Stimulated activated CD4-positive, alpha-beta T cell treated with anti-CD3 and anti-CD28 coated beads, Interleukin-12 subunit alpha, Interleukin-12 subunit beta, amount 100 ng/mL, for 4 hours (primary cell): ENCODE results near the gene PLIN1.
A peak's percentile ranks its signal among the peaks of the same experiment; 100 is the strongest.

ENCODE experiments used
- DNase-seq: peaks from one replicate; pipeline ENCODE4 v3.0.0-alpha.2; 2020

Gene PLIN1

DNA sequence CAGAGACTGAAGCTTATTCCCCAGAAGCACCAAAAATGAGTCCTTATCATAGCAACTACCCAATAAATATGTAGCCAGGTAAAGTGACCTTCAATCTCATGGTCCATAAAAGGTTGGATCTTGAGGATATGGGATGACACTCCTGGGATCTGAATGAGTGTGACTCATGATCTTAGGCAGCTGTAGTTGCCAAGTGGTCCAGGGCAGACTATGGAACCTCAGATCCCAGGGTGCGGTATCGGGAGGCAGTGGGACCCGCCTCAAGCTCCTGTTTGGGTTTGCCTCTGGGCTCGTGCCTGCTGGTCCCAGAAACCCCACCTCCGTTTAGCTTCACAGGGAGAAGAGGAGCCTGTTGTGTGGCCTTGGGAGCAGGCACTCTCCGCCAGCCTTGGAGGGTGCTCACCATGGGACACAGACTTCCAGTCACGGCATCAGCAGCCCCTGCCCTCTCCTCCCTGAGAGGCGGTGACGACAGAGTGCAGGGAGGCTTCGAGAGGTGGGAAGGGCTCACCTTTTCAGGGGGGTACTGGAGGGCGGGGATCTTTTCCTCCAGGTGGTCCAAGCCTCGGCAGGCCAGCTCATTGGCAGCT lies 8.1 kb downstream of the PLIN1 start:
- DNase-seq: no peak

DNA sequence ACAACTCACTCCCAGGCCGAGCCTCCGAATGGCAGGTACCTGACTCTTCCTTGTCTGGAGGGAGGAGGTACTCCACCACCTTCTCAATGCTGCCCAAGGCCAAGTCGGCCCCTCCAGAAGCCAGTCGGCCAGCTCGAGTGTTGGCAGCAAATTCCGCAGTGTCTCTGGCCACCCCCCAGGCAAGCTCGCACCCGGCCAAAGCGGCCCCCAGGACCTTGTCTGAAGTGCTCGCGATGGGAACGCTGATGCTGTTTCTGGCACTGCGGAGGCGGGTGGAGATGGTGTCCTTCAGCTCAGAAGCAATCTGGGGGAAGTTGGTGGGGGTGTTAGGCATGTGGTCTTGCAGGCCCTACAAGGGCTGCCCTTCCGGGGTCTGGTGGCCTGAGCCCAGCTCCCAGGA lies 9.2 kb downstream of the PLIN1 start:
- DNase-seq: no peak

DNA sequence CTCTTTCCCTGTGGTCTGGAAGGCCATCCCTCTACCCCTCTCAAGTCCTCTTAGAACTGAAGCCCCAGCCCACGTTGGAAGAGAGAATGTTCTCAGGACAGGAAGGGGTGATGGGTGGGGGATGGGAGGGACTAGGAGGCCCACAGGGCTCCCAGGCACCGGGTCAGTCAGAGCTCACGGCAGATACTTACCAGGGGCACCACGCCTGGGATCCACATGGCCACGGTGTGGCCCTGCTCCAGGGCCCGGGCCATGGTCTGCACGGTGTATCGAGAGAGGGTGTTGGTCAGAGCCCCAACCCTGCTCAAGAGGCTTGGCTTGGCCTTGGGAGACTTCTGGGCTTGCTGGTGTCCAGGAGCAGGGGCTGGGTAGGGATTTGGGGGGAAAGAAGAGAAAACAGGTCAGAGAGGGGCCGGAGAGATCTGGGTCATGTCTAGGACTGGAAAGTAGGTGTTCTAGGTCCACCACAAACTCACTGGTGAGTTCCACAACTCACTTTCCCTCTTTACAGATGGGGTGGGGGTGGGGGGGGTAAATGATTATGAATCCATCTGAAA lies 9.8 kb downstream of the PLIN1 start:
- DNase-seq: no peak

DNA sequence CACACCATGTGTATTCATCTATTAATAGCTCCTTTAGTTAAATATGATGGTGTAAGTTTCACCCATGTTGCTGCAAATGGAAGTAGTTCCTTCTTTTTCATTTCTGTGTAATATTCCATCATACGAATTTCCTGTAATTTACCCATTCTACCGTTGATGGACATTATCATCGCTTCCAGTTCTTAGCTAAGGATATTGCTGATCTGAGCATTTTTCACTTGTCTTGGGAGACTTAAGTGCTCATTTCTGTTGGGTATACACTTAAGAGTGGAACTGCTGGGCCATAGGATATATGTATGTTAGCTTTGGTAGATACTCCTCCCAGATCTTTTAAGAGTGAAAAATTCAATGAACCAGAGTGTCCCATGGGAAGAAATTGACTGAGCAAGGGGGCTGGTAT lies 11.0 kb downstream of the PLIN1 start:
- DNase-seq: no peak

DNA sequence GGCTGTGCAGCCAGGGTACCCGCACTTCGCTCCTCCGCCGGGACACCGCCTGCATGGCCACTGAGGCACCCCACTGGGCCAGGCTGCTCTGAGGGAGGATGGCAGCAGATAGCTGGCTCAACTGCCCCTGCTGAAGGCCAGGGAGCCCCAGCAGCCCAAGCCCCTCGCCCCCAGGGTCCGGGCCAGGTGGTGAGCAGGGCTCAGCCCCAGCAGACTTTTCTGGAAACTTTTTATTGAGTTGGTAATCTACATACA lies 11.5 kb downstream of the PLIN1 start:
- no peak for DNase-seq

DNA sequence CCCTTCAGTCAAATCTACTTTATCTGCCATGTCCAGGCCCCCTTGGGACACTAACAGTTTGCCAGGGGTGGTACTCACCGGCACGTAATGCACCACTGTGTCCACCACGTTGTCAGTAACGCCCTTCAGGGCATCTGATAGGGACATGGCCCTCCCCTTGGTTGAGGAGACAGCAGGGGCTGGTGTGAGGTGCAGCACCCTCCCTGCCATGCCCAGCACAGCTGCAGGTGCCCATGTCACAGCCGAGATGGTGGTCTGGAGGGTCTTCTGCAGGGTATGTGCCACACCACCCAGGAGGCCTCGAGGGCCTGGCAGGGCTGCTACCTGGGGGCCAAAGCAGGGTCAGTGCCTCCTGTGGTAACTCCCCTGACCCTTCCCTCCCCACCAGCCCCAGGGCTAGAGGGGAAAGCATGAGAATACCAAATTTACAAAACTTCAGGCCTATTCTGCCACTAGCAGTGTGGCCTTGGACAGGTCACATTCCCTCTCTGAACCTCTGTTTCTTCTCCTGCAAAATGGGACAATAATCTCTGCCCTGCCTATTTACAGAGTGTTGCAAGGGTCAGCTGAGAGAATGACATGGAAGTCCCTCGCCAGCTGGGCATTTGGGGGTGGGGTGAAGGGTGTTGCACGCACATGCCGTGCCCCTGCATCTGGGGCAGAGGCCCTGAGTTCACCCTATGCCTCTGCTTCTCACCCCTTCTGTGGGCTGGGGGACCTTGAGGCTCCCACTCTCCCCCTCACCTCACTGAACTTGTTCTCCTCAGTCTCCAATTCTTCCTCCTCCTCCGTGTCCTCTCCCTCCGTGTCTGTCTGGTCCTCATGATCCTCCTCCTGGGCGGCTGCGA lies 12.1 kb downstream of the PLIN1 start:
- no peak for DNase-seq

DNA sequence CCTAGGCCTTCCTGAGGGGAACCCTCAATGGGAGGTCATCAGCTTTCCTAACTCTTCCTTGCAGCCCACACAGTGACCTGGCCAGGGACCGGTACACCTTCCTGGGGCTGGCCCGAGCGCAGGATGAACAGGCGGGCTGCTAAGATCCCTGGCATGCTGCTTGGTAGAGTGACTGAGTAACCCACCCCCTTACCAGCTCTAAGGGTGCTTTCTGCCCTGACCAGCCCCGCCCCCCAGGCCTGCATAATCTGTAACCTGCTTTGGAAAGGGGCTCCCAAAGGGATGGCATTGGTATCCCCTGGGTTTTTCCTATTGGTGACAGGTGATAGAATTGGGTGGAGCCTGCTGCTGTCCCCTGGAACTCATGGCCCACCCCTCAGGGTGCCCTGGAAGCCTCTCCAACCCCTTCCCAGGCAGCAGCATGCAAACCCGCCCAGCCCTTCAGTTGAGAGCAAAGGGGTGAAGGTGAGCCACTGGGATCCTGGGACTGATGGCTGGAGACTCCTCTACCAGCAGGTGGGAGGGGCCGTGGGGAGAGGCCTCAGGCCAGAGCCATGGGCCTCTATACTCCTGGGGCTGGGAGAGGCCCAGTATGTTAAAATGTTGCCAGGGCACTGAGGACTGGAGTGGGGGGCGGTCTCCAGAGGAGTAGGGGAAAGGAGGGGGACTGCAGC lies 12.8 kb downstream of the PLIN1 start:
- no peak for DNase-seq

DNA sequence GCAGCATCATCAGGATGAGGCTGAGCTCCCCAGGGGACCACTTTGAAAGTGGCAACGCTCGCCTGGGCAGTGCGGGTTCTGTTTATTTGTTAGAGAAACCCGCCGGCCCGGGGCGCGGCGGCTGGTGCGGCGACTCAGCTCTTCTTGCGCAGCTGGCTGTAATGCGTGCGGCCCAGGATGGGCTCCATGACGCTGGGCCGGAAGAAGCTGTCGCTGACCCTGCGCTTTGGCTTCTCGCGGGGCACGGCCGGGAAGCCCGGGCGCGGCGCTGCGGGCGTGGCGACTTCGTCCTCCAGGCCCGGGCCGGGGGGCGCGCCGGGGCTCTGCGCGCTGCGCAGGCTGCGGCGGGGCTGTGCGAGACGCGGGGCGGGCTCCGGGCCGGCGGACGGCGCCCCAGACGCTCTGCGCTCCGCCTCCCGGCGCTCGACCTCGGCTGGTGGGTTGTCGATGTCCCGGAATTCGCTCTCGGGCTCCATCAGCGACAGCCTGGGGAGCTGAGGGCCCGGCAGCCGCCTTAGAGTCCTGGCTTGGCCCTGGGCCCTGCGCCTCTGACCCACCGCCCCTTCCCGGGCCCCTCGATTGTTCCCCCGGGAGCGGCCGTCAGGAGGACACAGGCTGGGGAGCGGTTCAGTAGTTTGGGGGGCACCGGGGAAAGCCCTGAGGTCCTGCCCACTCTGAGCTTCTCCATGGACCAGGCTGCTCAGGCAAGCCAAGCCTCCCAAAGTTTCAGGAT lies 13.6 kb downstream of the PLIN1 start:
- no peak for DNase-seq

DNA sequence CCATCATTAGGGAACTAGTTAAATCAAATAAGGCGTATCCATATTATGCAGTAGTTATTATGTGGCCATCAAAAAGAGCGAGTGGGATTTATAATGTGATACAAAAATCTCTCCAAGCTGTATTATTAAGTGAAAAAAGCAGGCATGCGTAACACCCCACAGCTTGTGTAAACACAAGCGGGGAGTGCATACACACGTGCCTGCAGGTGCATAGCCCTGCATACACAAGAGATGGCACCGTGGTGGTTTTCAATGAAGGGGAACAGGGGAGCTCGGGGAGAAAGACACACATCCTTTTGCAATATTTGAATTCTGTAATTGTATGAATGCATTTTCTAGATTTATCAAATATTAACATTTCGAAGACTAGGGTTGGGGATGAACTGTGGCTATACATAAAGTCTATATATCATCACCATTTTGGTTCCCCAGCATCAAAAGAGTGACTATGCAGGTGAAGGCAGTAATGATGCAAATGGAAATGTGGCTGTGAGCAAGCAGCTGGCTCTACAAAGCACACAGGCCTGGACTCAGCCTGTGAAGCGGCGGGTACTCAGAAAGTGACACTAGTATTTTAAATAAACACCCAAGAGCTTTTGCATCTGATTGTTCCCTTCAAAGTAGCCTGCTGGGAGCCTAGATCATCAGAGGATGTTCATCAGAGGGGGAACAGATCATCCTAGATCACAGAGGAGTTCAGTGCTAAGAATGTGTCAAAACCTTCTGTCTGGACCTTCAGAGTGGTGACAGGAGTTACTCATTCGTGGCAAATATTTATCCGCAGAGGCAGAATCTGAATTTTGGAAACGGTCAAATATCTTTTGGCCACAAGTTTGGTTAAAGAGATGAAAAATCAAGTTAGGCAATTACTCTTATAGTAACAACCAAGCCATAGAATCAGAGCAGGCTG lies 14.5 kb downstream of the PLIN1 start:
- DNase-seq: no peak

DNA sequence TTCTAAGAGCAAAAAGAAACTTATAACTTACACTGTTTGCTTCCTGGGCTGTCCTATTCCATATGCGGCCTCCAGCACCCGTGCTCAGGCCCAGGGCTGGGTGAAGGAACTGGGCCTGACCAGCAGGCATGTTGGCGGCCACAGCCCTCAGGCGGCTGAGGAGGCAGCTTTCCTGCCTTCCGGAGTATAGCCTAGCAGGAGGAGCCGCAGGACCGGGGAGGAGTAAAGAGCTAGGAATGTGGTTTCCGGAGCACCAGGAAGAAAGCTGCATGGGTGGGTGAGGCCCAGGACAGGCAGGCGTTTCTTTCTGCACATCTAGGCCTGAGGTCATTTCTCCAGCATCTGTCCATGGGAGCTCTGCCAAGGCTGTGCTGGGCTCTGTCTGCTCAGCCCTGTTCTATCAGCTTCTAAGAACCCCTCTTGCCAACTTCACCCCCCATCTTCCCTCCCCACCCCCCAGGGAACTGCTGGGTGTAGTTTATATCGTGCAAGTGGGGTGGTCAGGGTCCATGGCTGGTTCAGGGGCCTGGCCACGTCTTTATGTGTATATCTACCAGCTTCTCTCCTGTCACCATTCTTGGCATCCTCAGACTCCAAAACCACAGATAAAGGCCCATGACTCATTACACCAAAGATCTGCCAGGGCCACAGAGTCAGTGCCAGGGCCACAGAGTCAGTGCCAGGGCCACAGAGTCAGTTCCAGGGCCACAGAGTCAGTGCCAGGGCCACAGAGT lies 16.1 kb downstream of the PLIN1 start:
- DNase-seq: no peak

DNA sequence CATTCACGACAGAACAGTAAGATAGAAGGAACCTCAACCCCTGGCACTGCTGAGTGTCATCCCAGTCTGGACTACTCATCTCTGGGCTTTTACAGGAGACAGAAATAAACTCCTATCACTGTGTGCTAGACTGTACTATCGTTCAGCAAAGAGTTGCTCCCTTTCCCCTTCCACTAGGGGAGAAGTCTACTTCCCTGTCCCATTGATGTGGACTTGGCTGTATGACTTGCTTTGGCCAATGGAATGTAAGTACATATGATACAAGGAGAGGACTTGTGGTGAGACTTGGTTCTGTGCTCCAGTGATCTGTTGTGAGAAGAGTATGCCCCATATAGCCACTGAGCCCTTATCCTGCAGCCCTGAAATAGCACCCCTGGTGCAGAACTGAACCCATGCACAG lies 18.6 kb downstream of the PLIN1 start:
- no peak for DNase-seq

DNA sequence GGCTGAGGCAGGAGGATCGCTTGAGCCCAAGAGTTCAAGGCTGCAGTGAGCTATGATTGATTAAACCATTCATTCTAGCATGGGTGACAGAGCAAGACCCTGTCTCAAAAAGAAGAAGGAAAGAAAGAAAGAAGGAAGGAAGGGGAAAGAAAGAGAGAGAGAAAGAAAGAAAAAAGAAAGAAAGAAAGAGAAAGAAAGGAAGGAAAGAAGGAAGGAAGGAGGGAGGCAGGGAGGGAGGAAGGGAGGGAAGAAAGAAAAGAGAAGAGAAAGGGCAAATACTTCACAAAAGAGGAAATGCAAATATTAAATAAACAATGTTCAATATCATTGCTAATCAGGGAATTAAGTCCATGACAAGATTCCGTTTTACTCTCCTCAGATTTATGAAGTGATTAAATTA lies 19.9 kb downstream of the PLIN1 start:
- no peak for DNase-seq

DNA sequence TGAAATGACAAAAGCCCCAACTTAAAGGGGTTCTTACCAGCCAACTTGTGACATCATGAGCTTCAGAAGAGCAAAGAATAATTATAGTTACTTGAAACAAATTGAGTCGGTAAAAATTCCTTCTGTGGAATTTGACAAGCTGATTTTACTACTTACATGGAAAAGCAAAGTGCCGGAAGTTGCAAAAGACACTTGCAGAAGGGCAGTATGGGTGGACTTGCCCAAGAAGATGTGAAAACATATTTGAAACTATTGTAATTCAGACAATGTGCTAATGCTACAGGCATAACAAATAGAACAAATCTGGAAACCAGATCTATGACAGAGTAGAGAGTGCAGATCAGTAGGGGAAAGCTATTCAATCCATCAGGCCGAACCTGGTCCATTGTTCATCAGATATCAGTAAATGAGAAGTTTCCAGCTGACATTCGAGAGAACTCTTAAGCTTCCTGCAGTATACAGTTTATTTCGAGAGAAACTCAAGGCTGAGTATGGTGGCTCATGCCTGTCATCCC lies 21.4 kb downstream of the PLIN1 start:
- DNase-seq: no peak

DNA sequence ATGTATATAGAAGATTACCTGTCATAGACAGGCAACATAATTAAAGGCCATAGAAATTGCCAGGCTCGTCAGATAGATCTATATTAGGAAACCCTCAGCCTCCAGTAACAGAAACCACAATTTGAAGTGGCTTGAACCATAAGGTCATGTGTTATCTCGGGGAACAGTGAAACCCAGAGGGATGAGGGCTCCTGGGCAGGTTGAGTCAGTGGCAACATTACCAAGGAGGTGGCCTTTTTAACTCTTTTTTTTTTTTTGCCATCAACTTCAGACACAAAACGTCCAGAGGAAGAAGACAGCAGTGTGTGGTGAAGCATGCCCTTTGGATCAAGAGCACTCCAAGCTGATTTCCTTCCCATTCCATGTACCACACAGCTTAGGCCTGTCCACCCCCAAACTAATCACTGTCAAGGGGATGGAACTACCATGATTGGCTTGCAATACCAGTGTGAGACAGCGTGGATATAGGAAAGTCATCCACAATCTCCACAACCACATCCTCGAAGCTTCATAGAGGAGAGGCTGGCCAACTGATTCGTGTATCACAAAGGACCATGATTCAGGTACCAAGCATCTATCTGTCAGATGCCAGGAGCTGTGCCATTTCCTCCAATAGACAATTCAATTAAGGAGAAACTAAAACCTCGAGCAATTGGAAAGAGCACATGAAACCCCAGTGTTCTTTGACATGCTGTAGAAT lies 22.9 kb downstream of the PLIN1 start:
- DNase-seq: no peak

DNA sequence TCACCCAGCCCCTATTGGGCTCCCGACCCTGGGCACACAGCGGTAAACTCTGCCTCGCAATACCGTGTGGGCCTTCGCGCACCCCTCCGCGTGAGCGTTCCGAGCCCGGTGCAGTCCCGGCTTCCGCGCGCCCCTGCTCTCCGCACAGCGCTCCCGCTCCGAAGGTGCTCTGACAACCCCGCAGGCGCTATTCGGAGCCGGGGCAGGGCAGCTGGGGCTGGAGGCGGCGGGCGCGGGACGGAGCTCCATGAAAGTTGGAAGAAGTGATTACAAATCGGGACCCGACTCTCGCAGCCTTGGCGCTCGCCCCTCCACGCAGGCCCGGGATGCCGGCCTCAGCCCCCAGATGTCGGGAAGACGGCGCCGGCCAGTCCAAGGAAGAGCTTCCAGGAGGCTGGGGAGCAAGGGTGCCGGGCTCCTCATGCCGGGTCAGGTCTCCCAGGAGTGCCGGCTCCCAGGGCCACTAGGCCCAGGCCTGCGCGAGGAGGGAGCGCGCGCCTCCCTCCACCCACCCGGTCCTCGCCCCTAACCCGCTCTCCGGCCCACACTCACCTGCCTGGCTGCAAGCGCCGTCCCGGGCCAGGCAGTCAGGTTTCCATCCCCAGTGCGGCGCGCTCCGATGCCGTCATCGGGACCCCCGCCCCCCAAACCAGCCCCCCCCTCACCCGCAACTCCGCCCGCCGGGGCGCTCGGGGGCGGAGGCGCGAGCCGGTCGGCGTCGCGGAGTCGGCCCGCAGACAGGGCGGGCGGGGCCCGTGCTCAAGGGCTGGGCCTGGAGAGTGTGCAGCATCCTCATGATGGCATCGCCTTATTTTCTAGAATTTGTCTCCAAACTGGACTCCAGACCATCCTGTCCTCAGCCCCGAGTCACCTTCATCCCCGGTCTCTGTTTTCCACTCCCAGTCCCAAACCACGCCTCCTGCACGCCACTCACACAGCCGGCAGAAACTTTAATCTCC lies 24.0 kb downstream of the PLIN1 start, which contains the start of gene KIF7:
KIF7 (minus strand) TSS at position 621 of the 959 bp plus-strand sequence. CDS start 2,537 bp downstream, outside the sequence.
- peak; percentile 18 for DNase-seq

DNA sequence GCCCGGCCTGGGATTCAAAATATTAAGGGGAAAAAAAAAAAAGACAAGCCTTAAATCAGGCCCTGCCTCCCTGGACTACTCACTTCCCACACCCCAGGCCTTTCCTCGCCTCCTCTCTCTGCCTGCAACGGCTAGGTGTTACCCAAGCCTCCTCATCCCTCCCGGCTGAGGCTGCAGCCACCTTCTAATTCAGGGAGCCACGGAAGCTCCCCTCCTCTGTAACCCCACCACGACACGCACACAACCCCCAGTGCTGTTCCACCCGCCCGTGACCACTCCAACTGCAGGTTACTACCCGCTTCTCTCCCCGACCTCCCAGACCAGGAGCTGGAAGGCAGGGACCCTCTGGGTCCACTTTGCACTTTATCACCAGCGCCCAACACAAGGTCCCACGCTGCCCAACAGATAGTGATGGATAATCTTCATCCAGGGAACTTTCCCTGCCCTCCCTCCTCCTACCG lies 24.8 kb downstream of the PLIN1 start:
- DNase-seq: no peak

DNA sequence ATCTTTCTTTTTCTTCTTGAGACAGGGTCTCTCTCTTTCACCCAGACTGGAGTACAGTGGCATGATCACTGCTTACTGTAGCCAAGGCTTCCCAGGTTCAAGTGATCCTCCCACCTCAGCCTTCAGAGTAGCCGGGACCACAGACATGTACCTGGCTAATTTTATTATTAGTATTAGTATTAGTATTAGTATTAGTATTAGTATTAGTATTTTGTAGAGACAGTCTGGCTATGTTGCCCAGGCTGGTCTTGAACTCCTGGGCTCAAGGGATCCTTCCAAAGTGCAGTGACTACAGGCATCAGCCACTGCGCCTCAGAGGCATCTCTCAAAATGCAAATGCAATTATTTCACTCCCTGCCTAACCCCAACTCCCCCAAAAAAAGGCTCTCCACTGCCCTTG lies 25.6 kb downstream of the PLIN1 start:
- no peak for DNase-seq

DNA sequence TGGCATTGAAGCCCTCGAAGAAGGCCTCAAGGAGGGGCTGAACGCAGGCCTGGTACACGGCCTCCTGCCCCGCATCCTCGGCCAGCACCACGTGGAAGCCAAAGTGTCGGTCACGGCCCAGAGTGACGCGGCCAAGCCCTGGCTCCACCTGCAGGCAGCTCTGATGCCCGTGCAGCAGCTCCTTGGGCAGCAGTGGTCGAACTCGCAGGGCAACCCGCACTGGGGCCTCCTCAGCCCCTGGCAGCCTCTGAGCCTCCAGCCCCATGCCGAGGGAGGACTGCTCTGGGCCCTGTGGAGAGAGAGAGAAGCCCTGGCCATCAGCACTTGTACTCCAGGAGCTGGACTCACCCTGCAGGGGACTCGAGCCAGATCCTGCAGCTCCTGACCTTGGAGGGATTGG lies 26.5 kb downstream of the PLIN1 start:
- no peak for DNase-seq

DNA sequence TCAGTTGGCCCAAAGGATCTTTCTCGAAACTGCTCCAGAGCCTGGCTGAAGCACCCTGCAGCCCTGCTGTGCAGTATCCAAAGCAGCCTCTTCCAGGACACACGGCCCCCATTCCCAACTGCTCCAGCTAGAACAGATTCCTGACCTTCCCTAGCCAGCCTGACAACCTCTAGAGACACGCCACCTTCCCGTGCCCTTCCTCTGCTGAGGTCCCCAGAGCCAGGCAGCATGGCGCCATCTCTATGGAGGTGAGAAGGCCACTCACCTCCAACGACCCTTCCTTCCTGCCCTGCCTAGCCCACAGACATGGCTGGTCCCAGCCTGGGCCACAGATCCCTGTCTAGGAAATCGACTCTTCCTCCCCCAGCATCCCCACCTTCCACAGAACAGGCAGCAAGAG lies 27.0 kb downstream of the PLIN1 start:
- DNase-seq: no peak
